ENCODE measurements around the gene UNC45B. TPM values are rescaled to one million over a fixed set of nuclear protein-coding genes. Genes with fewer than 3 reads are reported as not detected.

Gene UNC45B
- total and polyA plus RNA-seq, 2 donors (not counting 3 experiments of a cell fraction or from before 2014, with no cell fraction given), result not detected

DNA sequence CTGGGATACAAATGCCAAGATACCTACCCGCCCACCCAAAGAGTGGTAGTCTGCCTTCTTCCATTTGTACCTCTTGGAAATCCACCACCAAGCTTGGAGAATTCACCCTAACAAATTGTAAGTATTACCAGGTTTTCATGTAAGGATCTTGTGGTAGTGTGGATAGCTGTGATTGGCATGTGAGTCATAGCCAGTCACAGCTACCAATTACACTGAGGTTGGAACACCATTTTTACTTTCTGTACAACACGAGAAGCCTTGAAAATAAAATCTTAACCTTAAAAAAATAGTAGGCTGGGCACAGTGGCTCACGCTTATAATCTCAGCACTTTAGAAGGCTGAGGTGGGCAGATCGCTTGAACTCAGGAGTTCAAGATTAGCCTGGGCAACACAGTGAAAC lies 65.1 kb downstream of the UNC45B start:
- intact Hi-C loops (cut with micrococcal nuclease) (no loop called here), dilution Hi-C loops (cut with MboI; ENCODE audit: extremely low pct_ligation_motif_present, low sequenced_read_pairs) (no loop called here)
- Histone ChIP-seq H2AFZ (ENCODE audit: low read depth, low read length) (no peak overlapping the region), H3K27ac (ENCODE audit: insufficient read depth, low read depth, low read length) (no peak overlapping the region), H3K4me1 (ENCODE audit: control insufficient read depth, extremely low read depth, insufficient read depth, low read length) (no peaks in the 10 kb centered on the region), H3K9ac (replicated peaks; ENCODE audit: extremely low read depth, insufficient read depth, low read length) (no peak overlapping the region), H3K79me2 (ENCODE audit: control insufficient read depth, insufficient read depth, low read length) (no peaks in the 10 kb centered on the region), H3K36me3 (ENCODE audit: control insufficient read depth in 2 of 2, extremely low read depth in 1 of 2, insufficient read depth in 2 of 2, low read length in 2 of 2) (no peaks in the 10 kb centered on the region), H3K9me3 (replicated peaks; ENCODE audit: control insufficient read depth, insufficient read depth, low read length) (no peaks in the 10 kb centered on the region), H3K4me2 (ENCODE audit: insufficient read depth, low read length) (no peak overlapping the region), H3K27me3 (ENCODE audit: control insufficient read depth in 2 of 2, insufficient read depth in 2 of 2, low read length in 2 of 2) (peaks cover 11 to 23% of the 10 kb centered on the region in 2 experiments), H3K9me1 (replicated peaks; ENCODE audit: control insufficient read depth, extremely low read depth, insufficient read depth, low read length) (no peaks in the 10 kb centered on the region), H3K4me3 (replicated peaks in 1 of 3; ENCODE audit: insufficient read depth in 1 of 3, low read depth in 1 of 3, low read length in 3 of 3) (no peak overlapping the region), H4K20me1 (replicated peaks; ENCODE audit: control insufficient read depth, extremely low read depth, insufficient read depth, low read length) (no peaks in the 10 kb centered on the region)
- no peak for TF ChIP-seq POLR2A (IDR thresholded peaks at IDR 0.05; ENCODE audit: low read depth, low read length)
- no peak for TF ChIP-seq GATA2 (IDR thresholded peaks at IDR 0.05; ENCODE audit: insufficient read depth, insufficient read length, low read depth, low read length)
- TF ChIP-seq MYC (IDR thresholded peaks at IDR 0.05; ENCODE audit: low read depth, low read length), result no peak
- TF ChIP-seq FOS (IDR thresholded peaks at IDR 0.05; ENCODE audit: borderline replicate concordance, insufficient read depth, low read length), result no peak
- TF ChIP-seq POLR2AphosphoS5 (IDR thresholded peaks at IDR 0.05; ENCODE audit: insufficient read depth, low read depth, low read length), result no peak
- POLR2A ChIA-PET, result no interaction called here
- CTCF ChIA-PET, result no interaction called here
- no TSS peak for BruUV-seq (replicated peaks)
- FAIRE-seq (no peak), DNase-seq (ENCODE audit: low read depth, low spot score) (no peak)

DNA sequence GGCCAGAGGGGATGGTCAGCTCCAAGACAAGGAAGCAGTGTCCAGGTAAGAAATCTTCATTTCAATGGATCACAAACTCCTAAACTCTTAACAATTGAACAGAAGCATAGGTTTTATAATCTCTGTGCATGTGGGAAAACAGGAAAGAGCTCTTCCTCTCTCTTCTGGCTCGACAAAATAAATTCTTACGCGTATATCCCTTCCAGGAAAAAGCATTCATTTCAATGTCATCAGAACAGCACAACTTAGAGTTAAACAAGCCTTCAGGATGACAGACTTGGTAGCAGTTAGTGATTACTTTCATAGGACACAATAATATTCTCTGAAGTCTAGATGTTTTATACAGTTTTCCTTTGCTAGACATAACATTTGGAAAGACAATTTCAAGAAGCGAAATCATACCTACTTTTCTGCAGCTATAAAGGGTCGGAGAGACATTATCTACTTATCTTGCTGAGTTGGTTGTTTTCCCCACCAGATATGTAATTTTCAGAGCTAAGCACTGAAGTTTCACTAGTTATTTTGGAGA lies 65.9 kb downstream of the UNC45B start:
- FAIRE-seq, result peak; percentile 78
- H3K4me2 ChIP-seq (ENCODE audit: insufficient read depth, low read length), result no peak overlapping the region
- CTCF ChIA-PET, result no interaction called here

More for the DNA sequence above, 65.9 kb downstream of the UNC45B start:
- TF ChIP-seq MYC (IDR thresholded peaks at IDR 0.05; ENCODE audit: low read depth, low read length) (no peak), POLR2AphosphoS5 (IDR thresholded peaks at IDR 0.05; ENCODE audit: insufficient read depth, low read depth, low read length) (no peak), GATA2 (IDR thresholded peaks at IDR 0.05; ENCODE audit: insufficient read depth, insufficient read length, low read depth, low read length) (no peak)
- DNase-seq (ENCODE audit: low read depth, low spot score), result peak; percentile 21
- no peak overlapping the region for H2AFZ ChIP-seq (ENCODE audit: low read depth, low read length)
- peaks cover 11 to 23% of the 10 kb centered on the region in 2 experiments for H3K27me3 ChIP-seq (ENCODE audit: control insufficient read depth in 2 of 2, insufficient read depth in 2 of 2, low read length in 2 of 2)
- H3K9me3 ChIP-seq (replicated peaks; ENCODE audit: control insufficient read depth, insufficient read depth, low read length), result no peaks in the 10 kb centered on the region
- H4K20me1 ChIP-seq (replicated peaks; ENCODE audit: control insufficient read depth, extremely low read depth, insufficient read depth, low read length), result no peaks in the 10 kb centered on the region
- intact Hi-C loops (cut with micrococcal nuclease) (no loop called here), dilution Hi-C loops (cut with MboI; ENCODE audit: extremely low pct_ligation_motif_present, low sequenced_read_pairs) (no loop called here)
- no peaks in the 10 kb centered on the region for H3K9me1 ChIP-seq (replicated peaks; ENCODE audit: control insufficient read depth, extremely low read depth, insufficient read depth, low read length)
- BruUV-seq (replicated peaks), result no TSS peak
- H3K79me2 ChIP-seq (ENCODE audit: control insufficient read depth, insufficient read depth, low read length), result no peaks in the 10 kb centered on the region
- POLR2A ChIA-PET, result no interaction called here
- no peak overlapping the region for H3K27ac ChIP-seq (ENCODE audit: insufficient read depth, low read depth, low read length)
- no peak overlapping the region for H3K4me3 ChIP-seq (replicated peaks in 1 of 3; ENCODE audit: insufficient read depth in 1 of 3, low read depth in 1 of 3, low read length in 3 of 3)
- H3K4me1 ChIP-seq (ENCODE audit: control insufficient read depth, extremely low read depth, insufficient read depth, low read length), result no peaks in the 10 kb centered on the region
- no peaks in the 10 kb centered on the region for H3K36me3 ChIP-seq (ENCODE audit: control insufficient read depth in 2 of 2, extremely low read depth in 1 of 2, insufficient read depth in 2 of 2, low read length in 2 of 2)
- no peak overlapping the region for H3K9ac ChIP-seq (replicated peaks; ENCODE audit: extremely low read depth, insufficient read depth, low read length)

Data from endothelial cell of umbilical vein (primary cell).